MCF 10A (cell line): ENCODE data around the gene ANKRA2. TPM values are rescaled to one million over a fixed set of nuclear protein-coding genes. Genes with fewer than 3 reads are reported as not detected.

ENCODE experiments used
- BruUV-seq: library from RNA; stranded (reverse); fragments of 400-500 nt; replicated peaks from 2 replicates; lab custom pipeline; 2021; lab: Mats Ljungman, UMichigan
- CTCF ChIA-PET: fragments of 300-600 bp; sonication (Branson Sonifier 250); formaldehyde crosslinking; extraction: SDS; loops from one replicate; lab custom pipeline; 2021; ENCODE audit warnings: antibody characterized with exemption, inconsistent platforms; lab: Yijun Ruan, JAX
- POLR2A ChIA-PET: fragments of 300-600, 350-650 bp; sonication (Branson Sonifier 250); formaldehyde crosslinking; extraction: SDS; loops from one replicate; lab custom pipeline; 2020; ENCODE audit warnings: antibody characterized with exemption, inconsistent platforms; lab: Yijun Ruan, JAX
- DNase-seq: peaks from one replicate; pipeline ENCODE4 v3.0.0-alpha.2; 2018; ENCODE audit not compliant: unreplicated experiment
- H3K27ac Mint-ChIP-seq: one replicate; pipeline ENCODE4 v1.8.0; 2022; ENCODE audit warnings: mild to moderate bottlenecking, low read depth, mixed read lengths; ENCODE audit not compliant: unreplicated experiment
- H3K27me3 Mint-ChIP-seq: one replicate; pipeline ENCODE4 v1.8.0; 2022; ENCODE audit warnings: mixed read lengths; ENCODE audit not compliant: insufficient read depth, unreplicated experiment
- H3K36me3 Mint-ChIP-seq: one replicate; pipeline ENCODE4 v1.8.0; 2022; ENCODE audit warnings: mild to moderate bottlenecking, moderate library complexity, mixed read lengths; ENCODE audit not compliant: insufficient read depth, unreplicated experiment
- H3K4me1 Mint-ChIP-seq: one replicate; pipeline ENCODE4 v1.8.0; 2022; ENCODE audit warnings: mixed read lengths; ENCODE audit not compliant: insufficient read depth, unreplicated experiment
- H3K4me3 Mint-ChIP-seq: one replicate; pipeline ENCODE4 v1.8.0; 2022; ENCODE audit warnings: mild to moderate bottlenecking, moderate library complexity, mixed read lengths; ENCODE audit not compliant: unreplicated experiment
- H3K9me3 Mint-ChIP-seq: one replicate; pipeline ENCODE4 v1.8.0; 2022; ENCODE audit warnings: mixed read lengths; ENCODE audit not compliant: unreplicated experiment
- CTCF ChIP-seq: fragments of 200-600 bp; IDR thresholded peaks from one replicate; pipeline ENCODE4 v1.8.0; 2022; ENCODE audit warnings: antibody characterized with exemption, mild to moderate bottlenecking; ENCODE audit not compliant: unreplicated experiment
- intact Hi-C: fragments of 100-400 bp; cut with micrococcal nuclease; formaldehyde crosslinking; loops from 2 replicates; pipeline ENCODE4 v1.14.1; 2022
- total RNA-seq: library from RNA; stranded (reverse); gene quantifications from 2 replicates; pipeline ENCODE4 v1.2.3, GENCODE V29; 2022

The ANKRA2 gene
- total RNA-seq, 1 experiment from 2014 or later: 19.3 TPM

GRCh38 chr5:73582285-73583145, 17.1 kb upstream of the ANKRA2 start:
- Mint-ChIP-seq H3K4me1 (no peaks in the 10 kb centered on the region), H3K27me3 (no peaks in the 10 kb centered on the region), H3K27ac (no peak overlapping the region), H3K36me3 (peaks cover 41% of the 10 kb centered on the region), H3K9me3 (no peaks in the 10 kb centered on the region), H3K4me3 (no peak overlapping the region)
- no TSS peak for BruUV-seq
- DNase-seq: no peak
- intact Hi-C loops: no loop called here
- POLR2A ChIA-PET: interaction anchor here (0.9 kb wide), 1 partner anchor 19 kb away, joined by 3 read pairs; no protein-coding TSS in a partner anchor
- CTCF ChIA-PET: interaction anchor here (1.0 to 2.7 kb wide), 3 partner anchors 9 to 111 kb away, joined by 4 to 15 read pairs (median 5); no protein-coding TSS in a partner anchor
- TF ChIP-seq CTCF: no peak

- BruUV-seq: TSS peak; percentile 74
- Mint-ChIP-seq H3K4me3 (peak overlapping the region; percentile 84), H3K36me3 (peaks cover 37% of the 10 kb centered on the region), H3K27me3 (no peaks in the 10 kb centered on the region), H3K9me3 (no peaks in the 10 kb centered on the region), H3K27ac (peak overlapping the region; percentile 94), H3K4me1 (peaks cover 11% of the 10 kb centered on the region)
- no peak for DNase-seq
- intact Hi-C loops: no loop called here
- no peak for TF ChIP-seq CTCF
- CTCF ChIA-PET: interaction anchor here (0.7 to 1.8 kb wide), 4 partner anchors 10 to 351 kb away, joined by 3 to 4 read pairs (median 4); no protein-coding TSS in a partner anchor
- POLR2A ChIA-PET: interaction anchor here (0.8 to 6.0 kb wide), 12 partner anchors 8 to 1945 kb away, joined by 3 to 84 read pairs (median 14); partner anchors contain the start of genes ARHGEF28, BTF3, CERT1 and POLK
Measured at GRCh38 chr5:73565969-73566547, 619 bp upstream of the ANKRA2 start.

- Mint-ChIP-seq H3K27ac (peak overlapping the region; percentile 94), H3K9me3 (no peaks in the 10 kb centered on the region), H3K27me3 (no peaks in the 10 kb centered on the region), H3K36me3 (peaks cover 41% of the 10 kb centered on the region), H3K4me3 (peak overlapping the region; percentile 84), H3K4me1 (peaks cover 11% of the 10 kb centered on the region)
- no peak for TF ChIP-seq CTCF
- peak; percentile 11 for DNase-seq
- intact Hi-C loops: loop anchor here (1.0 kb wide), 1 partner anchor 45 kb away; no protein-coding TSS in a partner anchor
- ChIA-PET POLR2A (interaction anchor here (0.6 to 6.0 kb wide), 26 partner anchors 10 to 1947 kb away, joined by 3 to 84 read pairs (median 4); partner anchors contain the start of genes ARHGEF28, BTF3, CERT1 and FOXD1), CTCF (interaction anchor here (0.6 to 1.8 kb wide), 7 partner anchors 8 to 1202 kb away, joined by 3 to 5 read pairs (median 3); no protein-coding TSS in a partner anchor)
- BruUV-seq: no TSS peak
Measured at GRCh38 chr5:73564675-73565074, 764 bp downstream of the ANKRA2 start.
